ENCODE results near the gene IFT43. TPM values are rescaled to one million over a fixed set of nuclear protein-coding genes. Genes with fewer than 3 reads are reported as not detected.

The IFT43 gene
- total RNA-seq, 1 experiment from 2014 or later, result 24.2 TPM

DNA sequence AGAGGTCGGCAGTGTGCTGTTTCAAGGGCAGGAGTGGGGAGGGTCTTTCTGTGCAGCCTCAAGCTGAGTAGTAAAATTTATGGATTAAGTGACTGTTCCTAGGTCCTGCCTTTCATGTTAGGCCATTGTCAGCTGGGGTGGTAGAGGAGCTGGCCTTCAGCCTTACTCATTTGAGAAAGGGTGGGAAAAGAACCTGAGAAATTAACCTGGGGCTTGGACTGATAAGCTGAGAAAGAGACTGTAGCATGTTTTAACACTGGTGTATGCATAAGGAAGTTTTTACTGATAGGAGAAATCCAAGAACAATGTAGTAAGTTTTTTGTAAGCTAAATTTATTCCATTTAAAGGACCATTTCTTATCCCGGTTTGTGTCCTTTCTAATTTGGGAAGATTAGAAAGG, 20.7 kb downstream of the IFT43 start:
- DNase-seq (ENCODE audit: low read depth, low spot score), result no peak
- POLR2A ChIA-PET, result no interaction called here
- Histone ChIP-seq H3K36me3 (ENCODE audit: control insufficient read depth in 1 of 2, insufficient read depth in 2 of 2, low read length in 2 of 2) (peaks cover 9 to 12% of the 10 kb centered on the region in 2 experiments; a peak in 3 of 4 replicates), H3K27me3 (ENCODE audit: insufficient read depth, low read length) (no peaks in the 10 kb centered on the region), H3K9me3 (ENCODE audit: control insufficient read depth in 1 of 2, insufficient read depth in 1 of 2, low read depth in 1 of 2, low read length in 2 of 2) (peaks cover 0 to 7% of the 10 kb centered on the region in 2 experiments; a peak in 1 of 4 replicates), H3K9me2 (ENCODE audit: insufficient read depth) (no peaks in the 10 kb centered on the region), H3K4me1 (ENCODE audit: control insufficient read depth in 1 of 2, insufficient read depth in 2 of 2, low read length in 2 of 2) (no peaks in the 10 kb centered on the region), H3K79me2 (ENCODE audit: insufficient read depth, low read length) (no peaks in the 10 kb centered on the region), H4K20me1 (ENCODE audit: insufficient read depth) (no peaks in the 10 kb centered on the region), H2AFZ (ENCODE audit: low read depth, low read length, poor library complexity, severe bottlenecking) (no peak overlapping the region), H3K9ac (ENCODE audit: low read length) (no peak overlapping the region), H3K27ac (ENCODE audit: low read depth, low read length) (no peak overlapping the region), H3K4me3 (replicated peaks in 1 of 2; ENCODE audit: low read depth in 1 of 2, low read length in 2 of 2) (no peak overlapping the region), H3K4me2 (ENCODE audit: low read length) (no peak overlapping the region)
- CTCF ChIA-PET, result interaction anchor here (1.6 kb wide), 1 partner anchor 295 kb away, joined by 4 read pairs; no protein-coding TSS in a partner anchor
- no peak for ATAC-seq
- intact Hi-C loops (cut with micrococcal nuclease), result no loop called here
- no TSS peak for BruUV-seq (replicated peaks)
- TF ChIP-seq FOSL1 (IDR thresholded peaks at IDR 0.05; ENCODE audit: low read depth) (no peak), POLR2A (IDR thresholded peaks at IDR 0.05; ENCODE audit: borderline replicate concordance, extremely low read depth, insufficient read depth, insufficient read length) (no peak), SIN3A (IDR thresholded peaks at IDR 0.05; ENCODE audit: low read depth) (no peak), ZFX (IDR thresholded peaks at IDR 0.05) (no peak)
- TF ChIP-seq, protein P1, sequence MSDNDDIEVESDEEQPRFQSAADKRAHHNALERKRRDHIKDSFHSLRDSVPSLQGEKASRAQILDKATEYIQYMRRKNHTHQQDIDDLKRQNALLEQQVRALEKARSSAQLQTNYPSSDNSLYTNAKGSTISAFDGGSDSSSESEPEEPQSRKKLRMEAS (IDR thresholded peaks at IDR 0.05), result no peak
- RAD21 ChIA-PET (ENCODE audit: low non-redundant PET in 1 of 2, low total read pairs in 2 of 2, uncharacterized antibody in 2 of 2, unreplicated experiment in 2 of 2), result no interaction called here

DNA sequence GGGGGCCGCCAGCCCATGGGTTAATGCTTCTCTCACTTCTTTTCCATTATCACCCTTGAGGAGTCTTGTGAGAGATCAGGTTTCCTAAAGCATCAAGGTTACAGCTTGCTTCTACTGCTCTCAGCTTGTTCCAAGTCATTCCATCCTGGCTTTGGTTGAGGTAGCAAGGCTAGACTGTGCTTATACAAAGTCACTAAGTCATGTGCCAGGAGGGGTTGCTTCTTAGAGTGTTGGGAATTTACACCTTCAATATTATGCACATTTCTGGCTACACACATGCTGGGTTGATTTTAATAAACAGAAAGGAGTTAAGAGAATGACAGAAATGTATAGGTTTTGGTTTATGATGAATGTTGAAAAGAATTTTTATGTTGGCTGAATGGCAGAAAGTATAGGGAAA, 21.8 kb downstream of the IFT43 start:
- H3K9me3 ChIP-seq (ENCODE audit: control insufficient read depth in 1 of 2, insufficient read depth in 1 of 2, low read depth in 1 of 2, low read length in 2 of 2), result peaks cover 0 to 7% of the 10 kb centered on the region in 2 experiments; a peak in 1 of 4 replicates
- DNase-seq (ENCODE audit: low read depth, low spot score) (no peak), ATAC-seq (no peak)
- no peak overlapping the region for H3K4me3 ChIP-seq (replicated peaks in 1 of 2; ENCODE audit: low read depth in 1 of 2, low read length in 2 of 2)
- H3K9ac ChIP-seq (ENCODE audit: low read length), result no peak overlapping the region
- no peaks in the 10 kb centered on the region for H3K27me3 ChIP-seq (ENCODE audit: insufficient read depth, low read length)
- no peak overlapping the region for H3K27ac ChIP-seq (ENCODE audit: low read depth, low read length)
- BruUV-seq (replicated peaks), result no TSS peak
- peaks cover 8 to 12% of the 10 kb centered on the region in 2 experiments; a peak in 3 of 4 replicates for H3K36me3 ChIP-seq (ENCODE audit: control insufficient read depth in 1 of 2, insufficient read depth in 2 of 2, low read length in 2 of 2)
- H3K4me1 ChIP-seq (ENCODE audit: control insufficient read depth in 1 of 2, insufficient read depth in 2 of 2, low read length in 2 of 2), result no peaks in the 10 kb centered on the region
- RAD21 ChIA-PET (ENCODE audit: low non-redundant PET in 1 of 2, low total read pairs in 2 of 2, uncharacterized antibody in 2 of 2, unreplicated experiment in 2 of 2), result no interaction called here
- no peaks in the 10 kb centered on the region for H4K20me1 ChIP-seq (ENCODE audit: insufficient read depth)
- H3K4me2 ChIP-seq (ENCODE audit: low read length), result no peak overlapping the region
- intact Hi-C loops (cut with micrococcal nuclease), result no loop called here
- no peaks in the 10 kb centered on the region for H3K9me2 ChIP-seq (ENCODE audit: insufficient read depth)
- POLR2A ChIA-PET, result interaction anchor here (0.5 kb wide), 1 partner anchor 43 kb away, joined by 3 read pairs; no protein-coding TSS in a partner anchor
- no peak for TF ChIP-seq CEBPB (IDR thresholded peaks at IDR 0.05; ENCODE audit: low read depth)
- H2AFZ ChIP-seq (ENCODE audit: low read depth, low read length, poor library complexity, severe bottlenecking), result no peak overlapping the region
- CTCF ChIA-PET, result interaction anchor here (1.6 kb wide), 1 partner anchor 296 kb away, joined by 4 read pairs; no protein-coding TSS in a partner anchor
- H3K79me2 ChIP-seq (ENCODE audit: insufficient read depth, low read length), result no peaks in the 10 kb centered on the region

Measured in HCT116 (cell line).